Left lung (tissue), 14 donors: Measurements from ENCODE around the gene NDUFAF3. TPM values are rescaled to one million over a fixed set of nuclear protein-coding genes. Genes with fewer than 3 reads are reported as not detected.

ENCODE experiments used
- ATAC-seq: fragments of 200-7000 bp; cut with Tn5 transposase; one replicate; pipeline ENCODE4 v1.9.1; 2020; ENCODE audit warnings: moderate library complexity
- DNase-seq, 4 donors: peaks; one replicate each; pipeline ENCODE4 v3.0.0-alpha.2; 2013 to 2020
- H3K27ac ChIP-seq, 2 donors: fragments of 200-600 bp; sonication (generic) in 1 of 2; one replicate each; pipeline versions ENCODE4 v1.5.0 to v1.8.0; 2020 to 2021
- H3K27me3 ChIP-seq, 2 donors: fragments of 200-600 bp; sonication (generic) in 1 of 2; one replicate each; pipeline versions ENCODE4 v1.5.0 to v1.8.0; 2020 to 2021
- H3K36me3 ChIP-seq, 2 donors: fragments of 200-600 bp; sonication (generic) in 1 of 2; one replicate each; pipeline versions ENCODE4 v1.5.0 to v1.8.0; 2020 to 2021
- H3K4me1 ChIP-seq, 2 donors: fragments of 200-600 bp; one replicate each; pipeline ENCODE4 v1.8.0; 2021
- H3K4me3 ChIP-seq, 2 donors: fragments of 200-600 bp; sonication (generic) in 1 of 2; one replicate each; pipeline versions ENCODE4 v1.5.0 to v1.8.0; 2020 to 2021; ENCODE audit warnings: mild to moderate bottlenecking in 1 of 2
- H3K9me3 ChIP-seq, 2 donors: fragments of 200-600 bp; sonication (generic) in 1 of 2; one replicate each; pipeline versions ENCODE4 v1.5.0 to v1.8.0; 2020 to 2021
- intact Hi-C, 2 donors: fragments of 100-400 bp; cut with DNase I; formaldehyde crosslinking; loops; one replicate each; pipeline versions ENCODE4 v1.11.2 to v1.14.2; 2022
- long read RNA-seq, 12 donors: library from polyadenylated mRNA in 2 of 12; unstranded in 2 of 12; transcript quantifications; one replicate each; pipeline ENCODE4 v2.0.0 and lab custom pipeline, GENCODE V29; 2019 to 2026
- polyA plus RNA-seq, 6 donors: library from polyadenylated mRNA; unstranded; fragments of 120-200 nt; gene quantifications; one replicate each; pipeline ENCODE4 v1.2.1, GENCODE V29; 2013; ENCODE audit not compliant: insufficient read length in 6 of 6
- total RNA-seq, 2 donors: library from RNA; stranded (reverse); fragmentation: NEBNext Ultra II Directional; extraction: Animal tissue kit (Norgen Biotek cat#: 25700); gene quantifications; one replicate each; pipeline ENCODE4 v1.2.1, GENCODE V29; 2021
- TF ChIP-seq, protein P1 (sequence below), 2 donors: fragments of 200-600 bp; sonication (generic) in 1 of 2; IDR thresholded peaks; one replicate each; pipeline versions ENCODE4 v1.5.0 to v1.8.0; 2021; ENCODE audit warnings: antibody characterized with exemption in 2 of 2
- donor health status: DM: no; HTN: yes; CAD: no.
- donor health status: DM: no; HTN: no; CAD: no.

The NDUFAF3 gene, protein sequence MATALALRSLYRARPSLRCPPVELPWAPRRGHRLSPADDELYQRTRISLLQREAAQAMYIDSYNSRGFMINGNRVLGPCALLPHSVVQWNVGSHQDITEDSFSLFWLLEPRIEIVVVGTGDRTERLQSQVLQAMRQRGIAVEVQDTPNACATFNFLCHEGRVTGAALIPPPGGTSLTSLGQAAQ
- total RNA-seq (10 to 100 TPM; 83.8 to 92.2 TPM), polyA plus RNA-seq (10 to 100 TPM; 50.0 to 72.3 (median 58.6) TPM)
- long read RNA-seq, donor 1, transcript NDUFAF3-202 (5 exons, 2,012 nt) = major isoform, 97 of 114 reads
- long read RNA-seq, donor 1, partial matches to known transcripts = 0 of 114 reads
- long read RNA-seq, donor 1, other reads (novel, unspliced or antisense) = 14 of 114 reads
- long read RNA-seq, donor 2, transcript NDUFAF3-202 (5 exons, 2,012 nt) = major isoform, 65 of 84 reads
- long read RNA-seq, donor 2, partial matches to known transcripts = 6 of 84 reads
- long read RNA-seq, donor 2, other reads (novel, unspliced or antisense) = 8 of 84 reads
- long read RNA-seq, donor 3, transcript NDUFAF3-202 (5 exons, 2,012 nt) = major isoform, 55 of 65 reads
- long read RNA-seq, donor 3, partial matches to known transcripts = 0 of 65 reads
- long read RNA-seq, donor 3, other reads (novel, unspliced or antisense) = 5 of 65 reads
- long read RNA-seq, donor 4, transcript NDUFAF3-202 (5 exons, 2,012 nt) = major isoform, 106 of 143 reads
- long read RNA-seq, donor 4, partial matches to known transcripts = 5 of 143 reads
- long read RNA-seq, donor 4, other reads (novel, unspliced or antisense) = 30 of 143 reads
- long read RNA-seq, donor 5, transcript NDUFAF3-202 (5 exons, 2,012 nt) = major isoform, 55 of 413 reads
- long read RNA-seq, donor 5, partial matches to known transcripts = 255 of 413 reads
- long read RNA-seq, donor 5, other reads (novel, unspliced or antisense) = 99 of 413 reads
- long read RNA-seq, donor 6, transcript NDUFAF3-202 (5 exons, 2,012 nt) = major isoform, 56 of 375 reads
- long read RNA-seq, donor 6, partial matches to known transcripts = 226 of 375 reads
- long read RNA-seq, donor 6, other reads (novel, unspliced or antisense) = 90 of 375 reads
- long read RNA-seq, donor 7, transcript NDUFAF3-202 (5 exons, 2,012 nt) = major isoform, 51 of 55 reads
- long read RNA-seq, donor 7, partial matches to known transcripts = 0 of 55 reads
- long read RNA-seq, donor 7, other reads (novel, unspliced or antisense) = 0 of 55 reads
- long read RNA-seq, donor 8, transcript NDUFAF3-202 (5 exons, 2,012 nt) = major isoform, 55 of 423 reads
- long read RNA-seq, donor 8, partial matches to known transcripts = 241 of 423 reads
- long read RNA-seq, donor 8, other reads (novel, unspliced or antisense) = 123 of 423 reads
- long read RNA-seq, donor 9 = 0 reads
- long read RNA-seq, donor 10, transcript NDUFAF3-202 (5 exons, 2,012 nt) = major isoform, 162 of 199 reads
- long read RNA-seq, donor 10, partial matches to known transcripts = 2 of 199 reads
- long read RNA-seq, donor 10, other reads (novel, unspliced or antisense) = 32 of 199 reads
- long read RNA-seq, donor 11, transcript NDUFAF3-202 (5 exons, 2,012 nt) = major isoform, 58 of 66 reads
- long read RNA-seq, donor 11, partial matches to known transcripts = 5 of 66 reads
- long read RNA-seq, donor 11, other reads (novel, unspliced or antisense) = 0 of 66 reads
- long read RNA-seq, donor 12, transcript NDUFAF3-202 (5 exons, 2,012 nt) = major isoform, 40 of 45 reads
- long read RNA-seq, donor 12, partial matches to known transcripts = 0 of 45 reads
- long read RNA-seq, donor 12, other reads (novel, unspliced or antisense) = 5 of 45 reads

DNA sequence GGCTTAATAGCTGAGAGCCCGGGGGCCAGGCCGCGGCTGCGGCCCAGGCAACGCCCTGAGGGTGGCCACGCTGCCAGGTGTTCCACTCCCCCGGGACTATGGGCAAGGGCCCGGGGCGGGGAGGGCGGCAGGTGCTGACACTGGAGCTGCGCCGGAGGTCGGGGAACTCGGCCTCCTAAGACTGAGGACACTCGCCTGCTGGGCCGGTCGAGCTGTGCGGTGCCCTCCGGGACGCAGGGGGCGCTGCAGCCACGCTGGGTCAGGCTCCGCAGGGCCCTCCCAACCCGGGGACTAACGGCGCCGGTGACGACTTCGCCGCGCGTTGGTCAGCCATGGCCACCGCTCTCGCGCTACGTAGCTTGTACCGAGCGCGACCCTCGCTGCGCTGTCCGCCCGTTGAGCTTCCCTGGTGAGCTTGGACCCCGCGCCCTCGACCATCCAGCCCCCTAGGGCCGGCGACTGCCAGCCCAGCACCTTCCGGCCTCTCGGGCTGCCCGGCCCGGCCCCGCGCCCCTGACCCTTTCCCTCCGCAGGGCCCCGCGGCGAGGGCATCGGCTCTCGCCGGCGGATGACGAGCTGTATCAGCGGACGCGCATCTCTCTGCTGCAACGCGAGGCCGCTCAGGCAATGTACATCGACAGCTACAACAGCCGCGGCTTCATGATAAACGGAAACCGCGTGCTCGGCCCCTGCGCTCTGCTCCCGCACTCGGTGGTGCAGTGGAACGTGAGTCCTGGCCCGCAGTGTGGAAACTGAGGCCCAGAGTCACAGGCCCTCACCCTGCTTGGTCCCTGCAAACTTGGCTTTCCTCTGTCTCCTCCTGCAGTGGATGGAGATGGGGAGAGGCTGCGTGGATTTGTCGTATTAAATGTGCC lies at the start of gene NDUFAF3:
Gene NDUFAF3, plus strand, starts transcription at position 309 of the 875 bp plus-strand sequence. Its CDS starts 24 bp downstream, at position 333.
- DNase-seq = peak; percentile 91 to 99 (median 94)
- TF ChIP-seq, protein P1, sequence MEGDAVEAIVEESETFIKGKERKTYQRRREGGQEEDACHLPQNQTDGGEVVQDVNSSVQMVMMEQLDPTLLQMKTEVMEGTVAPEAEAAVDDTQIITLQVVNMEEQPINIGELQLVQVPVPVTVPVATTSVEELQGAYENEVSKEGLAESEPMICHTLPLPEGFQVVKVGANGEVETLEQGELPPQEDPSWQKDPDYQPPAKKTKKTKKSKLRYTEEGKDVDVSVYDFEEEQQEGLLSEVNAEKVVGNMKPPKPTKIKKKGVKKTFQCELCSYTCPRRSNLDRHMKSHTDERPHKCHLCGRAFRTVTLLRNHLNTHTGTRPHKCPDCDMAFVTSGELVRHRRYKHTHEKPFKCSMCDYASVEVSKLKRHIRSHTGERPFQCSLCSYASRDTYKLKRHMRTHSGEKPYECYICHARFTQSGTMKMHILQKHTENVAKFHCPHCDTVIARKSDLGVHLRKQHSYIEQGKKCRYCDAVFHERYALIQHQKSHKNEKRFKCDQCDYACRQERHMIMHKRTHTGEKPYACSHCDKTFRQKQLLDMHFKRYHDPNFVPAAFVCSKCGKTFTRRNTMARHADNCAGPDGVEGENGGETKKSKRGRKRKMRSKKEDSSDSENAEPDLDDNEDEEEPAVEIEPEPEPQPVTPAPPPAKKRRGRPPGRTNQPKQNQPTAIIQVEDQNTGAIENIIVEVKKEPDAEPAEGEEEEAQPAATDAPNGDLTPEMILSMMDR (IDR thresholded peaks at IDR 0.05) = peak; percentile 94 to 99
- intact Hi-C loops = no loop called here
- Histone ChIP-seq H3K36me3 (peaks cover 0 to 39% of the 10 kb centered on the region in 2 donors), H3K27ac (peak within 1 kb of the TSS; percentile 100), H3K9me3 (no peaks in the 10 kb centered on the region), H3K4me1 (peaks cover 32 to 70% of the 10 kb centered on the region in 2 donors), H3K27me3 (no peaks in the 10 kb centered on the region), H3K4me3 (peak within 1 kb of the TSS; percentile 91 to 99)
- peak; percentile 85 for ATAC-seq

DNA sequence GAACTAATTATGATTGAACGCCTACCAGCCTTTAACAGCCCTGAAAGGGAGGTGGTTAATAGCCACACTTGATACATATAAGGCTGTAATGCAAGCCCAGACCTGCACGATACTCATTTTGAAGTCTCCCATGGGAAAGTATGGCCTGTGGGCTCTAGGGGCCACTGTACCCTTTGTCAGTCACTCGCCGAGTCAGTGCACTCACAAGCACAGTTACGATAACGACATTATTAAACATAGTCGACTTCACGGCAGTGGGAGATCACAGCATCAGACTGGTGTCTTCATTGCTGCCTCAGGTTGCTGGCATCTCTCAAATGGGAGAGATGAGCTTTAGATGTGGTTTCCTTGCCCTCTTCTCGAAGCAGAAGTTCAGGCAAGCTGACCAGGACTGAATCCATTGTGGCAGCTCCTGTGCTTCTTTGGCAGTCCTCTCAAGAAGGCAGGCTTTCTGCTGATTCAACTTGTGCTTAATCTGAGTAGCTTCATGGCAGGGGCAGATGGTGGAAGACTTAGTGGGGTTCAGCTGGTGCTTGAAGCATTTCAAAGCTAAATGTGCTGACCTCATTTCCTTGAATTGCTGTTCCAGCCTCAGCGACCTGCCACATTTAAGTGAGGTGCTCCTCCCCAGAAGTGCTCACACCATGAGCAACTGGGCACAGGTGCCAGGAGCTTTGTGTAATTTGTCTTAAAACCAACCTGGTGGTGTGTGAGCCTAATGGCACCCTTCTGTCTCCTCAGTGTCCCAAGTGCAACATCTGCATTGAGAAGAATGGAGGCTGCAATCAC lies 47.7 kb upstream of the NDUFAF3 start:
- intact Hi-C loops = no loop called here
- Histone ChIP-seq H3K27ac (no peak overlapping the region), H3K27me3 (no peaks in the 10 kb centered on the region), H3K4me1 (no peaks in the 10 kb centered on the region), H3K36me3 (peaks cover 0 to 98% of the 10 kb centered on the region in 2 donors), H3K4me3 (no peak overlapping the region), H3K9me3 (no peaks in the 10 kb centered on the region)
- DNase-seq = no peak
- no peak for ATAC-seq
- TF ChIP-seq, protein P1 (IDR thresholded peaks at IDR 0.05) = no peak

DNA sequence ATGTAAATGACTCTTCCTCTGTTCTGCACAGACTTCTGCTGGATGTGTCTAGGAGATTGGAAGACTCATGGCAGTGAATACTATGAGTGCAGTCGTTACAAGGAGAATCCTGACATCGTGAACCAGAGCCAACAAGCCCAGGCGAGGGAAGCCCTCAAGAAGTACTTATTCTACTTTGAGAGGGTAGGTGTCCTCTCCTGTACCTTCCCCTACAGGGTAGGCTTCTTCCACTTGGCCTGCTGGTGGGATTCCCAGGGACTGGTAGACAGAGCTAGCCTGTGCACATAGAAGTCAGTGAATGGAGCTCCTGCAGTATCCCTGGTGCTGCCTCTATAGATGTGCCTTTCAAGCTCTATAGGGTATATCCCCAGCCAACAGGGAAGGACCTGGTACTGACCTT lies 42.5 kb upstream of the NDUFAF3 start:
- no peak overlapping the region for H3K27ac ChIP-seq
- DNase-seq (no peak), ATAC-seq (no peak)
- H3K27me3 ChIP-seq = no peaks in the 10 kb centered on the region
- H3K4me3 ChIP-seq = no peak overlapping the region
- intact Hi-C loops = no loop called here
- peaks cover 0 to 98% of the 10 kb centered on the region in 2 donors for H3K36me3 ChIP-seq
- TF ChIP-seq, protein P1 (IDR thresholded peaks at IDR 0.05) = no peak
- no peaks in the 10 kb centered on the region for H3K4me1 ChIP-seq
- no peaks in the 10 kb centered on the region for H3K9me3 ChIP-seq
